ENCODE measurements around the gene MRPL2.
"Not testable (repeated sequence)": the region's sequence is repeated elsewhere in the genome, so short reads cannot be mapped to it uniquely, and the experiment has no call there.

Gene MRPL2

GRCh38 chr6:43052842-43053544, 6.2 kb downstream of the MRPL2 start:
- no peak for DNase-seq (ENCODE audit: low read depth)

- DNase-seq (ENCODE audit: low read depth), result no peak
Measured at GRCh38 chr6:43052225-43052841, 6.9 kb downstream of the MRPL2 start.

GRCh38 chr6:43050981-43051380, 8.3 kb downstream of the MRPL2 start:
- no peak for DNase-seq (ENCODE audit: low read depth)

GRCh38 chr6:43047998-43048397, 11.2 kb downstream of the MRPL2 start:
- no peak for DNase-seq (ENCODE audit: low read depth)

- no peak for DNase-seq (ENCODE audit: low read depth)
Measured at GRCh38 chr6:43045371-43045930, 13.8 kb downstream of the MRPL2 start.

- DNase-seq (ENCODE audit: low read depth), result no peak
Measured at GRCh38 chr6:43043310-43043709, 15.9 kb downstream of the MRPL2 start.

GRCh38 chr6:43041475-43041874, 17.8 kb downstream of the MRPL2 start:
- not testable (repeated sequence) for DNase-seq (ENCODE audit: low read depth)

GRCh38 chr6:43040542-43041257, 18.5 kb downstream of the MRPL2 start:
- DNase-seq (ENCODE audit: low read depth), result no peak

- DNase-seq (ENCODE audit: low read depth), result no peak
Measured at GRCh38 chr6:43038727-43039126, 20.5 kb downstream of the MRPL2 start.

GRCh38 chr6:43037706-43038105, 21.5 kb downstream of the MRPL2 start:
- DNase-seq (ENCODE audit: low read depth), result no peak

- no peak for DNase-seq (ENCODE audit: low read depth)
Measured at GRCh38 chr6:43037197-43037596, 22.0 kb downstream of the MRPL2 start.

GRCh38 chr6:43036712-43037111, 22.5 kb downstream of the MRPL2 start:
- DNase-seq (ENCODE audit: low read depth), result no peak

GRCh38 chr6:43035495-43036194, 23.6 kb downstream of the MRPL2 start:
- no peak for DNase-seq (ENCODE audit: low read depth)

GRCh38 chr6:43034190-43034525, 25.1 kb downstream of the MRPL2 start:
- no peak for DNase-seq (ENCODE audit: low read depth)

GRCh38 chr6:43033496-43034189, 25.6 kb downstream of the MRPL2 start:
- DNase-seq (ENCODE audit: low read depth), result no peak

- no peak for DNase-seq (ENCODE audit: low read depth)
Measured at GRCh38 chr6:43032326-43032725, 26.9 kb downstream of the MRPL2 start.

- DNase-seq (ENCODE audit: low read depth), result no peak
Measured at GRCh38 chr6:43029120-43029519, 30.1 kb downstream of the MRPL2 start.

- DNase-seq (ENCODE audit: low read depth), result no peak
Measured at GRCh38 chr6:43026365-43026764, 32.9 kb downstream of the MRPL2 start.

- DNase-seq (ENCODE audit: low read depth), result no peak
Measured at GRCh38 chr6:43024436-43024835, 34.8 kb downstream of the MRPL2 start.

GRCh38 chr6:43021270-43022047, 37.8 kb downstream of the MRPL2 start, which contains the start of gene RRP36:
Gene RRP36 (plus strand): TSS chr6:43021623. CDS start chr6:43021655, 32 bp downstream.
- peak; percentile 30 for DNase-seq (ENCODE audit: low read depth)

- DNase-seq (ENCODE audit: low read depth), result no peak
Measured at GRCh38 chr6:43020847-43021246, 38.4 kb downstream of the MRPL2 start.

Measured in HS-5 (cell line).